Sigmoid colon (tissue), 7 donors: ENCODE results near the gene SNCB. TPM values are rescaled to one million over a fixed set of nuclear protein-coding genes. Genes with fewer than 3 reads are reported as not detected.

ENCODE experiments used
- DNase-seq: peaks from one replicate; pipeline ENCODE4 v3.0.0-alpha.2; 2019
- H3K27ac ChIP-seq, 4 donors: fragments of 200-600 bp; sonication (generic); one replicate each; pipeline ENCODE4 v1.5.1; 2016 to 2019; ENCODE audit warnings: mild to moderate bottlenecking in 1 of 4
- H3K27me3 ChIP-seq, 3 donors: fragments of 200-600 bp; sonication (generic); one replicate each; pipeline ENCODE4 v1.5.1; 2019; ENCODE audit warnings: mild to moderate bottlenecking in 1 of 3
- H3K36me3 ChIP-seq, 4 donors: fragments of 200-600 bp; sonication (generic); one replicate each; pipeline ENCODE4 v1.5.1; 2016 to 2019
- H3K4me1 ChIP-seq, 4 donors: fragments of 200-600 bp; sonication (generic); one replicate each; pipeline ENCODE4 v1.5.1; 2017 to 2019
- H3K4me3 ChIP-seq, 4 donors: fragments of 200-600 bp; sonication (generic); one replicate each; pipeline ENCODE4 v1.5.1; 2017 to 2019; ENCODE audit warnings: mild to moderate bottlenecking in 2 of 4, moderate library complexity in 1 of 4
- H3K9me3 ChIP-seq, 4 donors: fragments of 200-600 bp in 3 of 4; sonication (generic) in 3 of 4; one replicate each; pipeline versions ENCODE4 v1.5.1 to v1.6.1; 2013 to 2019
- EP300 ChIP-seq, 4 donors: sonication (generic); formaldehyde crosslinking; IDR thresholded peaks; one replicate each; pipeline ENCODE4 v1.6.1; 2017; ENCODE audit warnings: antibody characterized with exemption in 4 of 4
- POLR2A ChIP-seq, 2 donors: fragments of 450-650 bp; IDR thresholded peaks; one replicate each; pipeline ENCODE4 v1.6.1; 2016; ENCODE audit warnings: antibody characterized with exemption in 2 of 2, mild to moderate bottlenecking in 2 of 2, moderate library complexity in 2 of 2
- POLR2AphosphoS5 ChIP-seq, 4 donors: sonication (generic); formaldehyde crosslinking; IDR thresholded peaks; one replicate each; pipeline ENCODE4 v1.6.1; 2017; ENCODE audit warnings: antibody characterized with exemption in 4 of 4
- WGBS, 2 donors: extraction: QIAGEN DNeasy Blood & Tissue Kit; methylation state at CpG; one replicate each; pipeline ENCODE4 v1.1.7; 2013; 5-methylcytosine and 5-hydroxymethylcytosine counted together
- intact Hi-C: fragments of 100-400 bp; cut with DNase I; formaldehyde crosslinking; loops from one replicate; pipeline ENCODE4 v1.15.1; 2023
- polyA plus RNA-seq, 3 donors: library from polyadenylated mRNA; stranded (reverse); fragments of 200-250 nt; gene quantifications; one replicate each; pipeline ENCODE4 v1.2.3, GENCODE V29; 2013
- small RNA-seq, 3 donors: library from RNA; depleted of rRNA; stranded (forward); fragments of <200 nt; gene quantifications; one replicate each; pipeline ENCODE3, GENCODE V24; 2016
- total RNA-seq, 4 donors: library from RNA; depleted of rRNA; stranded (reverse); fragments of >200 nt; gene quantifications; one replicate each; pipeline ENCODE4 v1.1.0, GENCODE V29; 2016
- TF ChIP-seq, protein P1 (sequence below), 4 experiments: fragments of 450-650 bp in 3 of 4; fragments of 200-600 bp in 1 of 4; IDR thresholded peaks; one replicate each; pipeline ENCODE4 v1.5.1; 2016 to 2019; ENCODE audit warnings: antibody characterized with exemption in 4 of 4, mild to moderate bottlenecking in 3 of 4, moderate library complexity in 2 of 4
- donor health status: healthy with polysubstance abuse.
- donor health status: Bipolar disorder and iron deficiency.
- donor health status: healthy.

The SNCB gene
- total and polyA plus RNA-seq, 7 donors = 0.23 to 2.2 TPM; not detected in 5

DNA sequence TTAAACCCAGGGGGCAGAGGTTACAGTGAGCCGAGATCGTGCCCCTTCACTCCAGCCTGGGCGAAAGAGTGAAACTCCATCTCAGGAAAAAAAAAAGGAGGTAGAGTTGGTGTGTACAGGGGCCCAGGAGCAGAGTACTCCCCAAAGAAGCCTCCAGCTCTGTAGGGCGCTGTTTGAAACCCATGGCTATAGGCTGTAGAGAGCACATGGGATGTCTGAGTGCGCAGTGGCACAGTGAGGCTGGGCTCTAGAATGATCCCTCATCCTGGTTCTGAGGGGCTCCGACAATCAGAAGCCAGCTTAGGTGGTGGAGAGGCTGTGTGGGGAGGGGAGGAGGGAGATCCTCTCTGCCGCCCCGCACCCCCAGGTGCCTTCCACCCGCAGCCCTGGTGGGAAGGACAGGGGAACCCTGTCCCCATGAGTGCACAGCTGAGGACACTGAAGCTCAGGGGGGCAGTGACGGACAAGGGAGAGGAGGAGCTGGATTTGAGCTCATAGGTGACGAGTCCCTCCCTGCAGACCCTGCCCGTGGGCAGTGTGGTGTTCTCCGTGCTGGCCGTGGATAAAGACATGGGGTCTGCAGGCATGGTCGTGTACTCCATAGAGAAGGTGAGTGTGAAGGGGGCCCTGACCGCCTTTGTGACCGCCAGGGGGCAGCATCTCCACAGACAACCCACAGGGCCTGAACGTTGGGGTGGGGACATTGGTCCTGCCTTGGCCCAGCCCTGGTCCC, 56.6 kb downstream of the SNCB start:
- H3K36me3 ChIP-seq = no peaks in the 10 kb centered on the region
- H3K4me1 ChIP-seq = no peaks in the 10 kb centered on the region
- TF ChIP-seq POLR2A (IDR thresholded peaks at IDR 0.05) = no peak
- no peak for TF ChIP-seq POLR2AphosphoS5 (IDR thresholded peaks at IDR 0.05)
- no peak for TF ChIP-seq EP300 (IDR thresholded peaks at IDR 0.05)
- TF ChIP-seq, protein P1, sequence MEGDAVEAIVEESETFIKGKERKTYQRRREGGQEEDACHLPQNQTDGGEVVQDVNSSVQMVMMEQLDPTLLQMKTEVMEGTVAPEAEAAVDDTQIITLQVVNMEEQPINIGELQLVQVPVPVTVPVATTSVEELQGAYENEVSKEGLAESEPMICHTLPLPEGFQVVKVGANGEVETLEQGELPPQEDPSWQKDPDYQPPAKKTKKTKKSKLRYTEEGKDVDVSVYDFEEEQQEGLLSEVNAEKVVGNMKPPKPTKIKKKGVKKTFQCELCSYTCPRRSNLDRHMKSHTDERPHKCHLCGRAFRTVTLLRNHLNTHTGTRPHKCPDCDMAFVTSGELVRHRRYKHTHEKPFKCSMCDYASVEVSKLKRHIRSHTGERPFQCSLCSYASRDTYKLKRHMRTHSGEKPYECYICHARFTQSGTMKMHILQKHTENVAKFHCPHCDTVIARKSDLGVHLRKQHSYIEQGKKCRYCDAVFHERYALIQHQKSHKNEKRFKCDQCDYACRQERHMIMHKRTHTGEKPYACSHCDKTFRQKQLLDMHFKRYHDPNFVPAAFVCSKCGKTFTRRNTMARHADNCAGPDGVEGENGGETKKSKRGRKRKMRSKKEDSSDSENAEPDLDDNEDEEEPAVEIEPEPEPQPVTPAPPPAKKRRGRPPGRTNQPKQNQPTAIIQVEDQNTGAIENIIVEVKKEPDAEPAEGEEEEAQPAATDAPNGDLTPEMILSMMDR (IDR thresholded peaks at IDR 0.05) = peak; percentile 24 to 76 (median 60)
- no peak overlapping the region for H3K27ac ChIP-seq
- H3K27me3 ChIP-seq = peaks cover 0 to 17% (median 0%) of the 10 kb centered on the region in 3 donors
- H3K4me3 ChIP-seq = no peak overlapping the region
- no peaks in the 10 kb centered on the region for H3K9me3 ChIP-seq
- intact Hi-C loops = loop anchor here (10.0 kb wide), 2 partner anchors 71 to 159 kb away; partner anchors contain the start of genes CLTB and TSPAN17
- 45 to 50% methylated on average over 18 of the region's 18 CpGs for WGBS, 2 donors
- peak; percentile 73 for DNase-seq

Small RNA genes within 50 kb of the gene (small RNA-seq; reads per million reads assigned to genes)
- 0 reads per million in 3 donors for gene MIR4281

Other genes starting within 250 kb of the SNCB start
- 10 to 100 TPM in 1 of 4 donors, 1 to 10 TPM in 3; 4.4 to 17.8 (median 9.6) TPM for gene NOP16, start 241.9 kb downstream of the SNCB start, total RNA-seq
- 10 to 100 TPM; 21.3 to 50.7 (median 22.2) TPM for gene NOP16, start 241.9 kb downstream of the SNCB start, polyA plus RNA-seq
- 100 to 1,000 TPM; 201 to 249 (median 235) TPM for gene HIGD2A, start 241.8 kb downstream of the SNCB start, total RNA-seq
- gene HIGD2A, start 241.8 kb downstream of the SNCB start, polyA plus RNA-seq = 100 to 1,000 TPM; 207 to 457 (median 354) TPM
- gene CLTB, start 214.0 kb downstream of the SNCB start, total RNA-seq = 100 to 1,000 TPM; 129 to 163 (median 156) TPM
- 100 to 1,000 TPM; 274 to 403 (median 280) TPM for gene CLTB, start 214.0 kb downstream of the SNCB start, polyA plus RNA-seq
- 10 to 100 TPM; 18.5 to 24.6 (median 19.1) TPM for gene FAF2, start 182.1 kb downstream of the SNCB start, total RNA-seq
- gene FAF2, start 182.1 kb downstream of the SNCB start, polyA plus RNA-seq = 10 to 100 TPM in 1 of 3 donors, 1 to 10 TPM in 2; 4.2 to 19.8 (median 4.4) TPM
- 10 to 100 TPM in 2 of 4 donors, 1 to 10 TPM in 2; 7.6 to 15.0 (median 11.1) TPM for gene RNF44, start 93.1 kb downstream of the SNCB start, total RNA-seq
- gene RNF44, start 93.1 kb downstream of the SNCB start, polyA plus RNA-seq = 10 to 100 TPM; 18.0 to 64.0 (median 25.4) TPM
- gene CDHR2, start 81.2 kb downstream of the SNCB start, total RNA-seq = 1 to 10 TPM in 1 of 4 donors, under 1 TPM in 1, not detected in 2; 0.71 to 1.1 TPM
- gene CDHR2, start 81.2 kb downstream of the SNCB start, polyA plus RNA-seq = 10 to 100 TPM in 2 of 3 donors, 1 to 10 TPM in 1; 9.6 to 57.9 (median 47.9) TPM
- 1 to 10 TPM in 2 of 4 donors, under 1 TPM in 2; 0.33 to 1.6 (median 0.81) TPM for gene GPRIN1, start 20.4 kb downstream of the SNCB start, total RNA-seq
- gene GPRIN1, start 20.4 kb downstream of the SNCB start, polyA plus RNA-seq = 1 to 10 TPM in 1 of 3 donors, under 1 TPM in 2; 0.60 to 1.4 (median 0.69) TPM
- under 1 TPM in 1 of 4 donors, not detected in 3; 0.36 TPM for gene EIF4E1B, start 141 bp upstream of the SNCB start, total RNA-seq
- not detected for gene EIF4E1B, start 141 bp upstream of the SNCB start, polyA plus RNA-seq
- 10 to 100 TPM in 2 of 4 donors, 1 to 10 TPM in 2; 7.4 to 22.4 (median 9.7) TPM for gene TSPAN17, start 16.9 kb upstream of the SNCB start, total RNA-seq
- 10 to 100 TPM; 21.7 to 37.7 (median 25.2) TPM for gene TSPAN17, start 16.9 kb upstream of the SNCB start, polyA plus RNA-seq
- gene UNC5A, start 180.0 kb upstream of the SNCB start, total RNA-seq = not detected
- under 1 TPM in 2 of 3 donors, not detected in 1; 0.34 to 0.60 TPM for gene UNC5A, start 180.0 kb upstream of the SNCB start, polyA plus RNA-seq